Measurements from ENCODE around the gene PHLDA2. TPM values are rescaled to one million over a fixed set of nuclear protein-coding genes. Genes with fewer than 3 reads are reported as not detected.

PHLDA2 gene
- total and polyA plus RNA-seq, 9 of the 15 experiments (the other 6 are each of a cell fraction or from before 2014, with no cell fraction given), result 0.43 to 42.4 (median 4.7) TPM

DNA sequence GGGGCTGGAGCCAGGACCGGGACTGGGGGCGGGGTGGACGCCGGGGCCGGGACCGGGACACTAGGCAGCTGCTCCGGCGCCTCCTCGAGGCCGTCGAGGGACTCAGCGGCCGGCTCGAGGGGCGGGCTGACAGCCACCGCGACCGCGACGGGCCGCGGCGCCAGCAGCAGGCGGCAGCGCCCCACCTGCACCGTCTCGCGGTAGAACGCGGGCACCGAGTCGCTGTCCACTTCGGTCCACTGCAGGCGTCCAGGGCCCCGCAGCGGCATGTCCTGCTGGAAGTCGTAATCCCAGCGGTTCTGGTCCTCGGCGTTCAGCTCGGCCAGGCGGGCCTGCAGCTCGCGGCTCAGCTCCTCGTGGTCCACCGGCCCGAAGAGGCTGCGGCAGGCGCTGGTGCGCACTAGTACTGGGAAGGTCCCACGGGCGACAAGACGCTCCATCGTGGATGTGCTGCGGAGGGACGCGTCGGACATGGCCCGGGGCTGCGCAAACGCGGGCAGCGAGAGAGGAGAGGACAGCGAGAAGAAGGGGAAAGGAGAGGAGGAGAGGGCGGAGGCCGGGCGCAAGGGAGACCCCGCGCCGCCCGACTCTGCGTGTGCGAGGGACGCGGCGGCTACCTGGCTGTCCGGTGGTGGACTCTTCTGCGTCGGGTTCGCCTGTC, 44.1 kb downstream of the PHLDA2 start (continued):
- TF ChIP-seq PHF21A (IDR thresholded peaks at IDR 0.05; ENCODE audit: borderline replicate concordance, low read depth) (no peak), DNMT1 (IDR thresholded peaks at IDR 0.05) (no peak), SREBF1 (IDR thresholded peaks at IDR 0.05; ENCODE audit: borderline replicate concordance, low read depth, low read length) (no peak), MAFG (tag; conservative IDR thresholded peaks at IDR 0.05) (no peak), CXXC5 (CRISPR knock-in tag; IDR thresholded peaks at IDR 0.05) (peak; percentile 62), L3MBTL2 (IDR thresholded peaks at IDR 0.05) (peak; percentile 96), GABPB1 (CRISPR knock-in tag; IDR thresholded peaks at IDR 0.05) (peak; percentile 76), RBM14 (IDR thresholded peaks at IDR 0.05; ENCODE audit: borderline replicate concordance, insufficient read depth, low read depth, low read length) (0 out of 2 replicates have a peak, but pooled peaks have one; percentile 47), RAD21 (CRISPR knock-in tag; conservative IDR thresholded peaks at IDR 0.05 in 1 of 2, IDR thresholded peaks at IDR 0.05 in 1 of 2) (peak; percentile 79 to 81)
- TF ChIP-seq, protein P1, sequence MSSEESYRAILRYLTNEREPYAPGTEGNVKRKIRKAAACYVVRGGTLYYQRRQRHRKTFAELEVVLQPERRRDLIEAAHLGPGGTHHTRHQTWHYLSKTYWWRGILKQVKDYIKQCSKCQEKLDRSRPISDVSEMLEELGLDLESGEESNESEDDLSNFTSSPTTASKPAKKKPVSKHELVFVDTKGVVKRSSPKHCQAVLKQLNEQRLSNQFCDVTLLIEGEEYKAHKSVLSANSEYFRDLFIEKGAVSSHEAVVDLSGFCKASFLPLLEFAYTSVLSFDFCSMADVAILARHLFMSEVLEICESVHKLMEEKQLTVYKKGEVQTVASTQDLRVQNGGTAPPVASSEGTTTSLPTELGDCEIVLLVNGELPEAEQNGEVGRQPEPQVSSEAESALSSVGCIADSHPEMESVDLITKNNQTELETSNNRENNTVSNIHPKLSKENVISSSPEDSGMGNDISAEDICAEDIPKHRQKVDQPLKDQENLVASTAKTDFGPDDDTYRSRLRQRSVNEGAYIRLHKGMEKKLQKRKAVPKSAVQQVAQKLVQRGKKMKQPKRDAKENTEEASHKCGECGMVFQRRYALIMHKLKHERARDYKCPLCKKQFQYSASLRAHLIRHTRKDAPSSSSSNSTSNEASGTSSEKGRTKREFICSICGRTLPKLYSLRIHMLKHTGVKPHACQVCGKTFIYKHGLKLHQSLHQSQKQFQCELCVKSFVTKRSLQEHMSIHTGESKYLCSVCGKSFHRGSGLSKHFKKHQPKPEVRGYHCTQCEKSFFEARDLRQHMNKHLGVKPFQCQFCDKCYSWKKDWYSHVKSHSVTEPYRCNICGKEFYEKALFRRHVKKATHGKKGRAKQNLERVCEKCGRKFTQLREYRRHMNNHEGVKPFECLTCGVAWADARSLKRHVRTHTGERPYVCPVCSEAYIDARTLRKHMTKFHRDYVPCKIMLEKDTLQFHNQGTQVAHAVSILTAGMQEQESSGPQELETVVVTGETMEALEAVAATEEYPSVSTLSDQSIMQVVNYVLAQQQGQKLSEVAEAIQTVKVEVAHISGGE (CRISPR knock-in tag; IDR thresholded peaks at IDR 0.05), result peak in 1 of 3 experiments; percentile 25; a peak in 1 of 6 replicates
- TF ChIP-seq, protein P2, sequence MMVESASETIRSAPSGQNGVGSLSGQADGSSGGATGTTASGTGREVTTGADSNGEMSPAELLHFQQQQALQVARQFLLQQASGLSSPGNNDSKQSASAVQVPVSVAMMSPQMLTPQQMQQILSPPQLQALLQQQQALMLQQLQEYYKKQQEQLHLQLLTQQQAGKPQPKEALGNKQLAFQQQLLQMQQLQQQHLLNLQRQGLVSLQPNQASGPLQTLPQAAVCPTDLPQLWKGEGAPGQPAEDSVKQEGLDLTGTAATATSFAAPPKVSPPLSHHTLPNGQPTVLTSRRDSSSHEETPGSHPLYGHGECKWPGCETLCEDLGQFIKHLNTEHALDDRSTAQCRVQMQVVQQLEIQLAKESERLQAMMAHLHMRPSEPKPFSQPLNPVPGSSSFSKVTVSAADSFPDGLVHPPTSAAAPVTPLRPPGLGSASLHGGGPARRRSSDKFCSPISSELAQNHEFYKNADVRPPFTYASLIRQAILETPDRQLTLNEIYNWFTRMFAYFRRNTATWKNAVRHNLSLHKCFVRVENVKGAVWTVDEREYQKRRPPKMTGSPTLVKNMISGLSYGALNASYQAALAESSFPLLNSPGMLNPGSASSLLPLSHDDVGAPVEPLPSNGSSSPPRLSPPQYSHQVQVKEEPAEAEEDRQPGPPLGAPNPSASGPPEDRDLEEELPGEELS (CRISPR knock-in tag; IDR thresholded peaks at IDR 0.05; ENCODE audit: borderline replicate concordance), result peak; percentile 91; the same call in 1 of the 2 replicates
- TF ChIP-seq, protein P3, sequence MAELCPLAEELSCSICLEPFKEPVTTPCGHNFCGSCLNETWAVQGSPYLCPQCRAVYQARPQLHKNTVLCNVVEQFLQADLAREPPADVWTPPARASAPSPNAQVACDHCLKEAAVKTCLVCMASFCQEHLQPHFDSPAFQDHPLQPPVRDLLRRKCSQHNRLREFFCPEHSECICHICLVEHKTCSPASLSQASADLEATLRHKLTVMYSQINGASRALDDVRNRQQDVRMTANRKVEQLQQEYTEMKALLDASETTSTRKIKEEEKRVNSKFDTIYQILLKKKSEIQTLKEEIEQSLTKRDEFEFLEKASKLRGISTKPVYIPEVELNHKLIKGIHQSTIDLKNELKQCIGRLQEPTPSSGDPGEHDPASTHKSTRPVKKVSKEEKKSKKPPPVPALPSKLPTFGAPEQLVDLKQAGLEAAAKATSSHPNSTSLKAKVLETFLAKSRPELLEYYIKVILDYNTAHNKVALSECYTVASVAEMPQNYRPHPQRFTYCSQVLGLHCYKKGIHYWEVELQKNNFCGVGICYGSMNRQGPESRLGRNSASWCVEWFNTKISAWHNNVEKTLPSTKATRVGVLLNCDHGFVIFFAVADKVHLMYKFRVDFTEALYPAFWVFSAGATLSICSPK (IDR thresholded peaks at IDR 0.05; ENCODE audit: borderline replicate concordance), result no peak
- TF ChIP-seq, protein P4, sequence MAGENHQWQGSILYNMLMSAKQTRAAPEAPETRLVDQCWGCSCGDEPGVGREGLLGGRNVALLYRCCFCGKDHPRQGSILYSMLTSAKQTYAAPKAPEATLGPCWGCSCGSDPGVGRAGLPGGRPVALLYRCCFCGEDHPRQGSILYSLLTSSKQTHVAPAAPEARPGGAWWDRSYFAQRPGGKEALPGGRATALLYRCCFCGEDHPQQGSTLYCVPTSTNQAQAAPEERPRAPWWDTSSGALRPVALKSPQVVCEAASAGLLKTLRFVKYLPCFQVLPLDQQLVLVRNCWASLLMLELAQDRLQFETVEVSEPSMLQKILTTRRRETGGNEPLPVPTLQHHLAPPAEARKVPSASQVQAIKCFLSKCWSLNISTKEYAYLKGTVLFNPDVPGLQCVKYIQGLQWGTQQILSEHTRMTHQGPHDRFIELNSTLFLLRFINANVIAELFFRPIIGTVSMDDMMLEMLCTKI (IDR thresholded peaks at IDR 0.05; ENCODE audit: partially characterized antibody), result no peak
- TF ChIP-seq, protein P5, sequence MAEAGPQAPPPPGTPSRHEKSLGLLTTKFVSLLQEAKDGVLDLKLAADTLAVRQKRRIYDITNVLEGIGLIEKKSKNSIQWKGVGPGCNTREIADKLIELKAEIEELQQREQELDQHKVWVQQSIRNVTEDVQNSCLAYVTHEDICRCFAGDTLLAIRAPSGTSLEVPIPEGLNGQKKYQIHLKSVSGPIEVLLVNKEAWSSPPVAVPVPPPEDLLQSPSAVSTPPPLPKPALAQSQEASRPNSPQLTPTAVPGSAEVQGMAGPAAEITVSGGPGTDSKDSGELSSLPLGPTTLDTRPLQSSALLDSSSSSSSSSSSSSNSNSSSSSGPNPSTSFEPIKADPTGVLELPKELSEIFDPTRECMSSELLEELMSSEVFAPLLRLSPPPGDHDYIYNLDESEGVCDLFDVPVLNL (CRISPR knock-in tag; IDR thresholded peaks at IDR 0.05; ENCODE audit: low read depth), result peak; percentile 59; the same call in 1 of the 2 replicates
- TF ChIP-seq, protein P6, sequence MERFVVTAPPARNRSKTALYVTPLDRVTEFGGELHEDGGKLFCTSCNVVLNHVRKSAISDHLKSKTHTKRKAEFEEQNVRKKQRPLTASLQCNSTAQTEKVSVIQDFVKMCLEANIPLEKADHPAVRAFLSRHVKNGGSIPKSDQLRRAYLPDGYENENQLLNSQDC (CRISPR knock-in tag; IDR thresholded peaks at IDR 0.05), result no peak

Data from K562 (cell line).